Measurements from ENCODE around the gene IMP3.
"Not testable (repeated sequence)": the region's sequence is repeated elsewhere in the genome, so short reads cannot be mapped to it uniquely, and the experiment has no call there.

IMP3 gene

DNA sequence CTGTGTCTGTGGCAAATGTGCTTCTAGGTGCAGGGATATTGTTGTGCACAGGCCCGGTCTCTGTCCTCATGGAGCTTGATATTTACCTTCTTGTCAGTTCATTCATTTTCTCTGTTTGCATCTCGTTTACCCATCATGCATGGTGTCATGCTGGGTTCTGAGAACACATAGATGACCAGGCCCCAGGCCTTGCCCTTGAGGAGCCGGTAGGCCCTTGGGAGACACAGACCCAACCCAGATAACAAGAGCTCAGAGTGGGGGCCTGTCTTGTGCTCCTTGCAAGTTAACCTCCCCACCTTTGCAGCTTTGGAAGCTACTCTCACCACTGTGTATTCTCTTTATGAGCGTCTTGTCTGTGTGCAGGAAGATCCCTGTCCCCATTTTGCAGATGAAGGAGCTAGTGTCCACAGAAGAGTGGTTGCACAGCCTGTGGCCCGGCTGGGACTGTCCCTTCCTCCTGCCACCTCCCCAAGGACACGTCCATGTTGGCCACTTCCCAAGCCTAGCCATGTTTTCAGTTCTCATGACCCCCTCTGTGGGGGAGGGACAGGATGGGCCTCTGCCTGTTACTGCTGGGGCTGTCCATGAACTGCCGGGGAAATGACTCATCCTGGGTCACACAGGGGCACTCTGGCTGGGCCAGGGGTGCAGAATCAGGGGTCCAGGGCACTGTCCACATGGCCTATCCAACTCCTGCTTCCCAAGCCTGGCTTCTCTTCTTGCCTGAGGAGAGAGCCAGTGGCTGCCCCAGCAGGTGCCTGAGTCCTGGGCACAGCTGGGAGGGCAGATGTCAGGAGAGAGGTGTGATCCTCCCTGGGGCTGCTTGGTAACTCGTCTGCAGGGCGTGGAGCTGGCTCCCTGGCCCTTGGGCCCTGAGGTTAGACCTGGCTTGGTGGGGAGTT lies 11.1 kb upstream of the IMP3 start:
- no peak for DNase-seq (ENCODE audit: low read depth in 2 of 2)

DNA sequence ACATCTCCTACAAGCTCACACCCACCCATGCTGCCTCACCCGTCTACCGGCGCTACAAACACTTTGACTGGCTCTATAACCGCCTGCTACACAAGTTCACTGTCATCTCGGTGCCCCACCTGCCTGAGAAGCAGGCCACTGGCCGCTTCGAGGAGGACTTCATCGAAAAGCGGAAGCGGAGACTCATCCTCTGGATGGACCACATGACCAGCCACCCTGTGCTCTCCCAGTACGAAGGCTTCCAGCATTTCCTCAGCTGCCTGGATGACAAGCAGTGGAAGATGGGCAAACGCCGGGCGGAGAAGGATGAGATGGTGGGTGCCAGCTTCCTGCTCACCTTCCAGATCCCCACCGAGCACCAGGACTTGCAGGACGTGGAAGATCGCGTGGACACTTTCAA lies 9.8 kb upstream of the IMP3 start:
- DNase-seq (ENCODE audit: low read depth in 2 of 2), result no peak

DNA sequence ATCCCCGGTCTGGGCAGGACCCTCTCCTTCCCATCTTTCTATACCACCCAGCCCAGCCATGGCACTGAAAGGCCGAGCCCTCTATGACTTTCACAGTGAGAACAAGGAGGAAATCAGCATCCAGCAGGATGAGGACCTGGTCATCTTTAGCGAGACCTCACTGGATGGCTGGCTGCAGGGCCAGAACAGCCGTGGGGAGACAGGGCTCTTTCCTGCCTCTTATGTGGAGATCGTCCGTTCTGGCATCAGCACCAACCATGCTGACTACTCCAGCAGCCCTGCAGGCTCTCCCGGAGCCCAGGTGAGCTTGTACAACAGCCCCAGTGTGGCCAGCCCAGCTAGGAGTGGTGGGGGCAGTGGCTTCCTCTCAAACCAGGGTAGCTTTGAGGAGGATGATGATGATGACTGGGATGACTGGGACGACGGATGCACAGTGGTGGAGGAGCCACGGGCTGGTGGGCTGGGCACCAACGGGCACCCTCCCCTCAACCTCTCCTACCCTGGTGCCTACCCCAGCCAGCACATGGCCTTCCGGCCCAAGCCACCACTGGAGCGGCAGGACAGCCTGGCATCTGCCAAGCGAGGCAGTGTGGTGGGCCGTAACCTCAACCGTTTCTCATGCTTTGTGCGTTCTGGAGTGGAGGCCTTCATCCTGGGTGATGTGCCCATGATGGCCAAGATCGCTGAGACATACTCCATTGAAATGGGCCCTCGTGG lies 9.2 kb upstream of the IMP3 start:
- no peak for DNase-seq (ENCODE audit: low read depth in 2 of 2)

DNA sequence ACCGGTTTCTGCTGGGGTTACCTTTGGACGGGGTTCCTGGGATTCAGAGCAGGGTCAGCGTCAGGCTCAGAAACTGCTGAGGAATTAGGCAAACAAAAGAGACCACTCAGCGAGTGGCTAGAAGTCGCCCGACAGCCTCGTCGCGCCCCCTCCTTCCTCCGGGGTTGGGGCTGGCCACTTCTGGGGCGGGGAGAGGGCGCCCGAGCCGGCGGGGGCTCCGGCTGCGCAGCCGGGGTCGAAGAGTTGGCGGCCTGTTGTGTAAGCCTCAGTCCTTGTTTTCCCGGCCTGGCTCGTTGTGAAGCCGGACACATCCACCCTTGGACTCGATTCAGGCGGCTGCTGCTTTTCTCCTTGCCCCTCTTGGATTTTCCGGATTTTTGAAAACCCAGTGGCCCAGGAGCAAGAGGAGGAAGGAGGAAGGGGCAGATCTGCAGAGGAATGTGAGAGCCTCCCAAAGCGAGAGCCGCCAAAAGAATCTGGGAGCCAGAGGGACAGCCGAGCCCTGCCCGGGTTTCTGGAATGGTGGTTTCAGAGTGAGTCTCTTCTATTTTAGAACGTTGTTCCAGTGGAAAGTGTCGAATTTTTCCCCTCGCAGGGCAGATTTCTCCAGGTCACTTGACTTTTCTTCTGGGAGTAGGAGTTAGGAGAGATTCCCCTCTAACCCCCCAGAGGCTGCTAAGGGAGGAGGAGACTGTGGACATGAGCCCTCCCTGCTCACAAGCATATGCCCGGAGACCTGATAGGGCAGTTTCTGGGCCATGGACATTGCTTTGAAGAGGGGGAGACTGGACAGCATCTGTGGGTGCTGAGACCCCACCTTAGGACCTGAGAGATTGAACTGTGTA lies 8.4 kb upstream of the IMP3 start:
- DNase-seq (ENCODE audit: low read depth in 2 of 2), result no peak

DNA sequence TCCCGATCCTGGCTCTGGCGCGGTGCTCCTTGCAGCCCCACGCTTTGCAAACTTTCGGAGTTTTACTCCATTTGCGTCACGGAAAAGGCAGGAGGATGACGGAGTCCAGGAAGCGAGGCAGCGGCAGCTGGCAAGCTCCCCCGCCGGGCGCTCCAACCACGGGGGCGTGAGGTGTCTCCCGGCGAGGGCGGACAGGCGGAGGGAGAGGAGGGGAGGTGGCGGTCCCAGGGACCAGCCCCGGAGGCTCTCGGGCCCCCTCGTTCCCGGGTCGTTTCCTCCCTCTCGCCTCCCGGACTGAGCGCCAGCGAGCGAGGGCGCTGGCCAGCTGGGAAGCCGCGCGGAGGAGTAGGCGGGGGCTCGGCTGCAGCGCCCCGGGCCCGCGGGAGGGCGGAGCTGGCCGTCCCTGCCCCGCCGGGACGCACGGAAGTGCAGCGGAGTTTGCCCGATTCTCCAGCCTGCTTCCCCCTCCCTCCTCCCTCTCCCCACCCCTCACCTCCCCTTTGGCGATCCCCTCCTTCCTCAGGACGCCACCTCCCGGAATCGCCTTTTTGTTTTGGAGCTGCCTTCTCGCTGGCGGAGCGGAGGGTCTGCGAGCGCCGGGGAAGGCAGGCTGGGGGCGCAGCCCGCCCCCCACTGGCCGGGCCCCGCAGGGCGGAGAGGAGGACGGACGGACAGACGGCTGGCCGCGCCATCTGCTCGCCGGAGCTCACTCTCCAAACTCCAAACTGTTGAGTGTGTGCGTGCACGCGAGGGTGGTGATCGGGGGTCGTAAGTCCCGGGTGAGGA lies 7.5 kb upstream of the IMP3 start, which contains the start of gene SNX33:
SNX33 (plus strand) TSS at position 543 of the 786 bp plus-strand sequence. CDS start 1,191 bp downstream, outside the sequence.
- peak; percentile 42 to 45 for DNase-seq (ENCODE audit: low read depth in 2 of 2)

DNA sequence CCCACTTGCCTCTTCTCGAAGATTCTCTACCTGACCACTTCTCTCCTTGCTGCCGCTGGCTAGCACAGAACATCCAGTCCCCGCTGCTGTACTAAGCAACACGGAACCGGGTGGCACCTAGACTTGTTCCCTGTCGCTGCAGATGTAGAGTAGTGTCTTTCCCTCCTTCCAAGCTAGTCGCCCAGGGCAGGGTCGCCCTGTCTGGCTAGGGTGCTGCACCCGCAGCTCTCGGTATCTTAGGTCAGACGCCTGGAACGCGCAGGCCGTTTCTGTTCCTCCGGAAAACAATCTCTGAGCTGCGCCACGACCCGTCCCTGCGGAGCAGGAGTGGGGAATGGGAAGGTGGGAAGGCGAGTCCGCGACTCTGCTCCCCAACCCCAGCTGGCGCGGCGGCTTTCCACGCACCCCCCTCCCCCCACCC lies 6.9 kb upstream of the IMP3 start:
- no peak for DNase-seq (ENCODE audit: low read depth in 2 of 2)

DNA sequence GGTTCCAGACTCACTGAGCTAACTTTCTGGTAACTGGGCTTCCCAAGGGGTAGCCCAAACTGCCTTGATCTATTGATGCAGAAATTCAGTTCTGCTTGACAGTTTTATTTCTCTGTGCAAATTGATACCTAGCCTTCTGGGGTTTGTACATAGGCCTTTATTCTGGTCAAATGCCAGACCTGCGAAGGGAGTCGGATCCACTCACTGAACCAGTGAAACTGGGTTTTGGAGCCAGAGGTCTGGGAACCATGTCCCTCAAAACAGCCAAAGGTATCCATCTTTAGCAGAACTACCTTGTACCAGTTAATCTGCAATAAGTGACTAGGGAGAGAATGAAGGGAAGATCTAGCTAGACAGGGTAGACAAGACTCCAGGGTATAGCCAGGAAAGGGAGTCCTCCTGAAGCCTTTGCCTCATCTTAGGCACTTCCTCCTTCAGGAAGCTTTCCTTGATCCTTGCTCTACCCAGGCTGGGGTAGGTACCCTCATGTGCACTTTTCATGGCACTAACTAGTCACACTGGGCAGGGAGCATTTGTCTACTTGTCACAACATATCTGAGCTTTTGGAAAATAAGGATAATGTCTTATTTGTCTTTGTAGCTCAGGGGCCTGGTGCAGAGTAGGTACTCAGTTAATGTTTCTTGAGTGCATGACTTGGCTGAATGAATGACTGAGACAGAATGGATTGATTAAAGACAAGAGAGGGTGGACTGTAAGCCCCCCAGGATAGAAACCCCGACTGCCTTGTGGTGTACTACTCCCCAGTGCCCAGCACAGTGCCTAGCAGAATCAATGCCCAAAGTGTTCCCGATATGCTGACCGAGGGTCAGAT lies 6.3 kb upstream of the IMP3 start:
- DNase-seq (ENCODE audit: low read depth in 2 of 2), result no peak

DNA sequence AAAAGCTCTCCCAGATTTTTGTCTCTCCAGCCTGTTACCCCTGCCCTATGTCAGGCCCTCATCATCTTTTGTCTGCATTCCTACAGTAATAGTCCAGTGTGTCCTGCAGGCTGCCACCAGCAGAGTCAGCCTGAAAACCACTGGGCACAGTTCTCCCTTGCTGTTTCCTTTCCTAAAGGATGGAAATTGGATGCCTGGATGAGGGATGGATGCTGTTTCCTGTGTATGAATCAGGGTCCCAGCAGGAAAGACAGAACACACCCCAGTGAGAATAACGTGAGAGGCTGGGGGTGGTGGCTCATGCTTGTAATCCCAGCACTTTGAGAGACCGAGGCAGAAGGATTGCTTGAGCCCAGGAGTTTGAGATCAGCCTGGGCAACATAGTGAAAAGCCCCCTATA lies 4.4 kb upstream of the IMP3 start:
- DNase-seq (ENCODE audit: low read depth in 2 of 2), result no peak

DNA sequence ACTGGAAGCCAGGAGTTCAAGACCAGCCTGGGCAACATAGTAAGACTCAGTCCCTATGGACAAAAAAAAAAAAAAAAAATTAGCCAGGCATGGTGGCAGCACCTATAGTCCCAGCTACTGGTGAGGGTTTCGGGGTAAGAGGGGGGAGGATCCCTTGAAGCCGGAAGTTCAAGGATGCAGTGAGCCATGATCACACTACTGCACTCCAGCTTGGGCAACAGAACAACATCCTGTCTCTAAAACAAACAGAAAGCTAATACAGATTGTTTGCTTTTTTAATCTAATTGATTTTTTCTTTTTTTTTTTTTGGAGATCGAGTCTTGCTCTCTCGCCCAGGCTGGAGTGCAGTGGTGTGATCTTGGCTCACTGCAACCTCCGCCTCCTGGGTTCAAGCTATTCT lies 1.6 kb upstream of the IMP3 start:
- DNase-seq (ENCODE audit: low read depth in 2 of 2), result no peak

DNA sequence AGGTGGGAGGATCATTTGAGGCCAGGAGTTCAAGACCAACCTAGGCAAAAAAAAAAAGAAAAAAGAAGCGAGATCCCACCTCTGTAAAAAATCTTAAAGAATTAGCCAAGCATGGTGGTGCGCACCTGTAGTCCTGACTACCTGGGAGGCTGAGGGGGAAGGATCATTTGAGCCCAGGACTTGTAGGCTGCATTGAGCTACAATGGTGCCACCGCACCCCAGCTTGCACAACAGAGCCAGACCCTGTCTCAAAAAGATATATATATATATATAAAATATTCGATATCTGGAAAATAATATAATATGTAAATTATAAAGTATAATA lies 1.1 kb upstream of the IMP3 start:
- no peak for DNase-seq (ENCODE audit: low read depth in 2 of 2)

DNA sequence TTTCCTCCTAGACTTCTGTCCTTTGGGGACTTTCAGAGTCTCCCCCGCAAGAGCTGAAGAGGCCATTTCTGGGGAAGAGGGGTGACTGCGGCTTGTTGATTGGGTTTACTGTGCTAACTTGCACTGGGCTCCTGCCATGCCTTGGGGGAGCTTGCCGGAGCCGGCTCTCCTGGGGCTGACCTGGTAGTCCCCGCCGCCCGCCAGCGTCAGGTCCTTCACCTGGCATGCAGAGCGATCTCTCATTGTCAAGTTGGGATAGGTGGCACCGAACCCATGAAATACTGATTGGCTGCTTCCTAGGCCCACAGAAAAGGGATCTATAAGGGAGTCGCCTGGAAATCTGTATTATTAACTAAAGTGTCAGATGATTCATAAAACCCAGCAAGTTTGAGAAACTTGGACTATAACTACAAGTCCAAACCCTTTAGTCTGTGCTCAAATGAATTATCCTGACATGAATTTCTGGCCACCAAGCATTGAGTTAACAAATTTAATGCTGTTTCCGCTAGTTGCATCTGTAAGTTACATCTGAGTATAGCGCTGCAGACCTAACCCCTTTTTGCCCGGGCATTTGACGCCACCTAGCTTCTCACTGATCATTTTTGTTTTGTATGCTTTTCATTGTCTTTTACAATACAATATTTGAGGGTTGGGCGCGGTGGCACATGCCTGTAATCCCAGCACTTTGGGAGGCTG lies 607 bp upstream of the IMP3 start:
- DNase-seq (ENCODE audit: low read depth in 2 of 2), result no peak

DNA sequence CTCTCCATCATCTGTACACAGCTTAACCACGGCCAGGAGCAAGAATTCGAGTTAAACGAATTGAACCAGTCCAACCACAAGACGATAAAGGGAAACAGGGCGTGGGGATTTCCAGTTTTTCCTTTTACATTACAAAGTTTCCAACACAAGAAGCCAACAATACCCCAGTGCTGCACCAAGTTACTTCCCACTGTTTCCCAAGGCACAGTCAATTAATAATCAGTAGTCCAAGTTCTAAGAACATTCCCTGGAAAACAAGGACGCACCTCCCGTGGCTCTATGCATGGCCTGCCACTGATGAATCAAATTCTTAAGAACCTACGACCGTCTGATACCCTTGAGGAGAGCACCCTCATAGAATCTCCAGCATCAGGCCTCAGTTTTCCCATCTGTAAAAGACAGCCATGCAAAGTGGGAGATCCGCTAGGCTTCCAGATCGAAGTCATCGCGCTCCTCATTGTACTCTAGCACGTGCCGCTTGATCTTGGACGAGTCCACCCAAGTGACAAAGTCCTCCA lies 774 bp downstream of the IMP3 start:
- no peak for DNase-seq (ENCODE audit: low read depth in 2 of 2)

DNA sequence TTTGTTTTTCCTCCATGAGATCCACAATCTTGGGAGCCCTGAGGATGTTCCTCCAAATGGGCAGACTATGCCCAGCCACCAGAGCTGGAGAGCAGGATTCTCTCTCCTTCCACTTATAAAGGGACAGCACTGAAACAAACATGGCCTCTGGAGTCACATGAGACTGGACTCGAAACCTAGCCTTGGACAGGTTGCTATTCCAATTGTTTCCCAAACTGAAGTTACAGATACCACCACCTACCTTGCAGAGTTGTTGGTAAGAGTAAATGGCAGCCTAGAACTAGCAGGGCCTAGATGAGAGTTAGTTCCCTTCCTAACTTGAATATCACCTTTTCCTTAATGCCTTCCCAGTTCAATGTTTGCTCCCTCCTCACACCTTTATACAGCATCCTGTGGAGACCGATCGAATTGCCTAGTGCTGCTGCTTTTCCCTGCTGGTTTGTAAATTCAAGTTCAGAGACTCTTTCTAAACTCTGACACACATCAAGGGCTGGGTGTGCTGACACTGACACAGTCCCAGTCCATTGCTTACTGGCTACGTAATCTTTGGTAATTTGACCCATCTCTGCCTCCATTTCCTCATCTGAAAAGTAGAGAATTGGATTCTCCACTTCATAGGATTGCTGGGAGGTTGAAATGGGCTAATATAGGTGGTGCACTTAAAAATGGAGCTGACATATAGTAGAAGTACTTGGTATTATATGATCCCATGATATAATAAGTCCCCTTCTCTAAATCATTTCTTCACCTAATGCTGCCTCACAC lies 2.6 kb downstream of the IMP3 start:
- DNase-seq (ENCODE audit: low read depth in 2 of 2), result no peak

DNA sequence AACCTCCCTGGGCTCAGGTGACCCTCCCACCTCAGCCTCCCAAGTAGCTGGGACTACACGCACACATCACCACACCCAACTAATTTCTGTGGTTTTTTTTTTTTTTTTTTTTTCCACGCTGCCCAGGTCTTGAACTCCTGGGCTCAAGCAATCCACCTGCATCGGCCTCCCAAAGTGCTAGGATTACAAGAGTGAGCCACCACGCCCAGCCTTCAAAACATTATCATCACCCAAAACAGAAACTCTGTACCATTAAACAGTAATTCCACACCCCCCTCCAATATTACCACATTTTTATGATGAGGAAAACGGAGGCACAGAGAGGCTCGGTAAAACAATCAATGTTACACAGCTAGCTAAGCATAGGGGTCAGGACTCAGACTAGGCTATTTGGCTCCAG lies 4.0 kb downstream of the IMP3 start:
- no peak for DNase-seq (ENCODE audit: low read depth in 2 of 2)

DNA sequence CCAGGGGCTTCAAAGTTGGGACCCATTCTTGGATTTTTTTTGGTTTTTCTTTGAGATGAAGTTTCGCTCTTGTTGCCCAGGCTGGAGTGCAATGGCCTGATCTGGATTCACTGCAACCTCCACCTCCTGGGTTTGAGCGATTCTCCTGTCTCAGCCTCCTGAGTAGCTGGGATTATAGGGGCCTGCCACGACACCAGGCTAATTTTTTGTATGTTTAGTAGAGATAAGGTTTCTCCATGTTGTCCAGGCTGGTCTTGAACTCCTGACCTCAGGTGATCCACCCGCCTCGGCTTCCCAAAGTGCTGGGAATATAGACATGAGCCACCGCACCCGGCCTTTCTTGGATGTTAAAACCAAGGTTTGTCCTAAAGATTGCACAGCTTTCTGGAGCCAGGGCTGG lies 6.1 kb downstream of the IMP3 start:
- not testable (repeated sequence) for DNase-seq (ENCODE audit: low read depth in 2 of 2)

DNA sequence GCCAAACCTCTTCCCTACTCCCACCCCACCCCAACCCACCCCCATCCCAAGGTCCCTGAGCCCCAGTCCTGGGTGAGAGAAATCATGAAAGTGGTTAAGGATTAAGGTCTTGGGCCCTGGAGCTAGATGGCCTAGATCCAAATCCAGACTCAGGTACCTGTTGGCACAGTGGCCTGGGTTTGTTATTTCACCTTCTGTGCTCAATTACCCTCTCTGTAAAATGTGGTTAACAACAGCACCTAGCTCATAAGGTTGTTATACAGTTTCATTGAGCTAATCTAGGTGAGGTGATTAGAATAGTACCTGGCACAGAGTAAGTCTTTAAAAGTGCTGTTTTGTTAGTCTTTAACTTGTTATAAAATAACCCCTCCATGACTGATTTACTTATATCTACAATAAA lies 8.1 kb downstream of the IMP3 start:
- DNase-seq (ENCODE audit: low read depth in 2 of 2), result no peak

DNA sequence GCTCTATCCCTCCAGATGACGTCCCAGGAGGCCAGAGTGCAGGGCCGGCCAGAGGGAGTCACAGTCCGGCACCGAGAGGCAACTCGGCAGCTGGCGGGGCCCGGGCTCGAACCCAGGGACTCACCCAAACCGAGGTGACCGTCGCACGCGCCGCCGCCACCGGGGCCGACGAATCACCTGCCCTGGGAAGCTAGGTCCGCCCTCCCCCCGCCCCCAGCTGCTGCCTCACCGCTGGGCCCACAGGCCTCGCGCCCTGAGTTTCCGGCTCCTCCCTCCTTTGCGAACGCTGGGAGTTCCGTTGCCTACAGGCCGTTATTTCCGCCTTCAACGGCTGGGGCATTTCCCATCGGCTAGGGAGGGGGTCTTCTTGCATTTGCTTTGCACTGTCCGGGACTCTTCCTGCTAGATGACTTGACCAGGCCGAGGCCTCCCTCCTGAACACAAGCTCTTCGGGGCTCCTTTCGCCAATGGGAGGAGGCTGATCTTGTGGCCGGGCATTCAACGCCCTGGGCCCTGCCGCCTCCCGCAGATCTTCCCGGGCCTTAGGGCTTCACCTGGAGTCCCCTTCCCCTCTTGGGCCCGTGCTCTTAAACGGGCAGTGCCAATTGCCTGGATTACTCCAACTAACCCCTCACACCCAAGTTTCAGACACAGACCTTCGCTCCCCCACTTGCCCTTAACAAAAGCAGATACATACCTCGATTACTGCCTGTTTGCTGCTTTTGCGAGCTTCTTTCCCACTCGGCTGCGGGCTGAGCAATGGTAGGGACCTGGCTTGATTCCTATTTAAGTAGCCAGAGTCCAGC lies 14.3 kb downstream of the IMP3 start, which contains the start of gene SNUPN:
SNUPN (minus strand) TSS at position 184 of the 806 bp plus-strand sequence. CDS start 4,674 bp downstream, outside the sequence.
- DNase-seq (ENCODE audit: low read depth in 2 of 2), result peak; percentile 92

DNA sequence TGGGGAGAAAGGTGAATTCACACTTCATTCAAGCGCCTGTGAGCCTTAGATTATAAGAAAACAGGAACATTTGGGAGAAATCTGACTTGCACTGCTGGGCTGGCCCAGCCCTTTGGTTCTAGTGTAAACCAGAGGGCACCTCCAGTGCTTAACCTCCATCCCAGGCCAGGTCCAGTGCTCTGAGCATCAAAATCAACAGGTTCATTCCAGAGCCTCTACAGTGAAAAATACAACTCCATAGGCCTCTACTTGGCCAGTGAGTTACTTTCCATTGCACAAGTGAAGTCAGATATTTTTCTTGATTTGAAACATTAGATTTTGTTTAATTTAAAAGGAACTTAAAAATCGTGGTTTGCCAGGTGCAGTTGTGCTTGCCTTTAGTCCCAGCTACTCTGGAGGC lies 17.5 kb downstream of the IMP3 start:
- no peak for DNase-seq (ENCODE audit: low read depth in 2 of 2)

Measured in stimulated activated CD8-positive, alpha-beta memory T cell treated with anti-CD3 and anti-CD28 coated beads, Interleukin-15, amount 100 ng/mL, for 48 hours (primary cell).